GM13976 (cell line): ENCODE results near the gene C15orf62.
A peak's percentile ranks its signal among the peaks of the same experiment; 100 is the strongest.

Experiments
- DNase-seq: peaks from one replicate; pipeline ENCODE4 v3.0.0; 2012; ENCODE audit warnings: low spot score
- CTCF ChIP-seq: IDR thresholded peaks from 2 replicates; pipeline ENCODE4 v1.5.1; 2012; ENCODE audit warnings: borderline replicate concordance, mild to moderate bottlenecking; ENCODE audit not compliant: insufficient read depth; ENCODE audit errors: extremely low read depth, missing control alignments, control extremely low read depth
- in situ Hi-C: fragments of 300-500 bp; cut with MboI; formaldehyde crosslinking; loops from one replicate; pipeline ENCODE4 v1.12.0; 2022; ENCODE audit warnings: low sequenced_read_pairs, mixed read lengths, inconsistent platforms; ENCODE audit not compliant: unreplicated experiment

C15orf62 gene

DNA sequence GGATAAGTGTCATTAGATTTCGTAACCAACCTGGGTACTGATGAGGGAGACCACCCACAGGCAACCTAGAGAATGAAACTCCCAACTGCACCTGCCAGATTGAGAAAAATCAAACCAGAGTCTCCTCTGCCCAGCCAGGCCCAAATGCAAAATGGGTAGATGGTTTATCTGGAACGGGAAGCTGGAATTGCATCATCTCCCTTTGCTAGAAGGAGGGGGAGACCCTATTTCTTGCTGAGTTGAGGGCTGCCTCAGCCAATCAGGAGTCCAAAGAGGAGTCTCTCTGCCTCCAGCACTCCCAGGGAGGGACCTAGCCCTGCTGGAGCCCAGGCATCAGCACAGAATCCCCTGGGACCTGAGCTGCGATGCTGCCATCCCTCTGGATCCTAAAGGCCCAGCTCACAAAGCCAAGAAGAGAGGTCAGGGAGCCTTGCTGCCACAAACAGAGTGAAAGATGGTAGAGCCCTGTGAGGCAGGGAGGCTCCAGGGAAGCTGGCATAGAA lies 22.8 kb upstream of the C15orf62 start:
- no peak for TF ChIP-seq CTCF
- no peak for DNase-seq
- in situ Hi-C loops = no loop called here

GRCh38 chr15:40747685-40748631 lies 21.8 kb upstream of the C15orf62 start:
- in situ Hi-C loops = no loop called here
- DNase-seq = no peak
- no peak for TF ChIP-seq CTCF

- DNase-seq = no peak
- no peak for TF ChIP-seq CTCF
- in situ Hi-C loops = no loop called here
Observed at GRCh38 chr15:40749151-40749630, 20.6 kb upstream of the C15orf62 start.

GRCh38 chr15:40750885-40751284 lies 18.9 kb upstream of the C15orf62 start:
- in situ Hi-C loops = no loop called here
- no peak for TF ChIP-seq CTCF
- no peak for DNase-seq

GRCh38 chr15:40751745-40752144 lies 18.0 kb upstream of the C15orf62 start:
- in situ Hi-C loops = no loop called here

DNA sequence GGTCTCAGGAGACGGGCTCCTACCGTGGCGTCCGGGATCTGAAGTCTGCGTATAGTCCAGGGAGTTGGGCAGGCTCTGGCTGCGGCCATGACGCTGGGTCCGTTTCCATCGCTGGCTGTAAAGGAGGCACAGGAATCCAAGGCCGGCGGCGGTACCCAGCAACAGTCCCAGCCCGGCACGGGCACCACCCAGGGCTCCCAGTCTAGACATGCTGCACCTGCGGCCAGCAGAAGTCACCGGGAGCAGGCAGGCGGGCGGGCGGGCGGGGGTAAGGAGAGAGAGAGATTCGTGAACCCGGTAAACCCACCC lies 15.3 kb upstream of the C15orf62 start:
- no peak for TF ChIP-seq CTCF
- peak; percentile 52 for DNase-seq
- in situ Hi-C loops = no loop called here

More at GRCh38 chr15:40751745-40752144, 18.0 kb upstream of the C15orf62 start:
- no peak for DNase-seq
- TF ChIP-seq CTCF = no peak
